ENCODE results near the gene GGNBP2.

The GGNBP2 gene

DNA sequence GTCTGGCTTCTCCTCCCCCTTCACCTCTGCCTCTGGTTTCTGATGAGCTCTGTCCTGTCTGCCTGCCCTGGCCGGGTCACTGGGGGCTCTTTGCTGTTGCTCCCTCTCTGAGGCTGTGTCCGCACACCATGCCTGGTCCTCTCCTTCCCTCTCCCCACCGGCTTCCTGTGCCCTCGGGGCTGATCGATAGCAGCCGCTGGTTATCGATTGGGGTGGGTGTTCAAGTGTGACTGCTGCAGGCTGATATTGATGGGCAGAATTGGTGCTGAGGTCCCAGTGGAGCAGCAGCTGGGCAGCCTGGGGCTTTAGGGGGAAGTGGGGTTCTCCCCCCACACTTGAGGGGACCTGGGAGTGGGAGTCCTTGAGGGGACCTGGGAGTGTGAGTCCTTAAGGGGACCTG, 73.1 kb downstream of the GGNBP2 start:
- no peaks in the 10 kb centered on the region for H3K9me3 ChIP-seq (ENCODE audit: control insufficient read depth, insufficient read depth, low read length)
- no peaks in the 10 kb centered on the region for H3K9me2 ChIP-seq (replicated peaks; ENCODE audit: control insufficient read depth, low read length)
- no peaks in the 10 kb centered on the region for H3K4me1 ChIP-seq (ENCODE audit: control insufficient read depth, low read length)
- no peaks in the 10 kb centered on the region for H3K27me3 ChIP-seq (ENCODE audit: control insufficient read depth, low read length)
- no peaks in the 10 kb centered on the region for H3K79me2 ChIP-seq (ENCODE audit: control insufficient read depth, low read length)
- H3K4me2 ChIP-seq (ENCODE audit: low read length): no peak overlapping the region
- no peak overlapping the region for H3K4me3 ChIP-seq (ENCODE audit: low read length)
- H3K27ac ChIP-seq (ENCODE audit: low read depth, low read length): no peak overlapping the region
- H4K20me1 ChIP-seq (ENCODE audit: control insufficient read depth, insufficient read depth, low read depth, low read length): no peaks in the 10 kb centered on the region
- H3K36me3 ChIP-seq (ENCODE audit: control insufficient read depth, low read length): no peaks in the 10 kb centered on the region
- no peaks in the 10 kb centered on the region for H3F3A ChIP-seq (ENCODE audit: control insufficient read depth, insufficient read depth)
- TF ChIP-seq EZH2phosphoT487 (IDR thresholded peaks at IDR 0.05; ENCODE audit: borderline replicate concordance, low read length): no peak

DNA sequence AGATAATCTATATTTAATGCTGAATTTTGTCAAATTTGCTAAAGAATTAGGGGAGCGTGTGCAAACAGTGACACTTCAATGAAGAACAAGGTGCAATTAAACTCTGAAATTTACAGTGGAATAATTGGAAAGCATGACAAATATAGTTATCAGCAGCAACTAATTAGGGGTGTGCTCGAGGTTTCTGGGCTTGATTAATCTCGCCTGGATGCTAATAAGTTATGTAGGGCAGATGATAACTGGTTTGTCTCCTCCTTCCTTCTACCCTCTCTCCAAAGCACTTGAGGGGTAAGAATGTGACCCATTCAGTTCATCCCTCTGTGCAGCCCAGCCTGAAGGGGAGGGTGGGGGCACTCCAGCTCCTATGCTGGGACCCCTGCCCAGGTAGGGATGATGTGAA, 78.6 kb downstream of the GGNBP2 start:
- H3K9me2 ChIP-seq (replicated peaks; ENCODE audit: control insufficient read depth, low read length): no peaks in the 10 kb centered on the region
- no peak overlapping the region for H3K27ac ChIP-seq (ENCODE audit: low read depth, low read length)
- H3K4me2 ChIP-seq (ENCODE audit: low read length): no peak overlapping the region
- no peaks in the 10 kb centered on the region for H3K4me1 ChIP-seq (ENCODE audit: control insufficient read depth, low read length)
- no peaks in the 10 kb centered on the region for H3K36me3 ChIP-seq (ENCODE audit: control insufficient read depth, low read length)
- no peak overlapping the region for H3K4me3 ChIP-seq (ENCODE audit: low read length)
- H3K9me3 ChIP-seq (ENCODE audit: control insufficient read depth, insufficient read depth, low read length): no peaks in the 10 kb centered on the region
- H3K79me2 ChIP-seq (ENCODE audit: control insufficient read depth, low read length): no peaks in the 10 kb centered on the region
- no peaks in the 10 kb centered on the region for H4K20me1 ChIP-seq (ENCODE audit: control insufficient read depth, insufficient read depth, low read depth, low read length)
- H3K27me3 ChIP-seq (ENCODE audit: control insufficient read depth, low read length): no peaks in the 10 kb centered on the region
- no peaks in the 10 kb centered on the region for H3F3A ChIP-seq (ENCODE audit: control insufficient read depth, insufficient read depth)
- TF ChIP-seq, protein P1, sequence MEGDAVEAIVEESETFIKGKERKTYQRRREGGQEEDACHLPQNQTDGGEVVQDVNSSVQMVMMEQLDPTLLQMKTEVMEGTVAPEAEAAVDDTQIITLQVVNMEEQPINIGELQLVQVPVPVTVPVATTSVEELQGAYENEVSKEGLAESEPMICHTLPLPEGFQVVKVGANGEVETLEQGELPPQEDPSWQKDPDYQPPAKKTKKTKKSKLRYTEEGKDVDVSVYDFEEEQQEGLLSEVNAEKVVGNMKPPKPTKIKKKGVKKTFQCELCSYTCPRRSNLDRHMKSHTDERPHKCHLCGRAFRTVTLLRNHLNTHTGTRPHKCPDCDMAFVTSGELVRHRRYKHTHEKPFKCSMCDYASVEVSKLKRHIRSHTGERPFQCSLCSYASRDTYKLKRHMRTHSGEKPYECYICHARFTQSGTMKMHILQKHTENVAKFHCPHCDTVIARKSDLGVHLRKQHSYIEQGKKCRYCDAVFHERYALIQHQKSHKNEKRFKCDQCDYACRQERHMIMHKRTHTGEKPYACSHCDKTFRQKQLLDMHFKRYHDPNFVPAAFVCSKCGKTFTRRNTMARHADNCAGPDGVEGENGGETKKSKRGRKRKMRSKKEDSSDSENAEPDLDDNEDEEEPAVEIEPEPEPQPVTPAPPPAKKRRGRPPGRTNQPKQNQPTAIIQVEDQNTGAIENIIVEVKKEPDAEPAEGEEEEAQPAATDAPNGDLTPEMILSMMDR (IDR thresholded peaks at IDR 0.05; ENCODE audit: low read depth, low read length, poor library complexity, severe bottlenecking): no peak
- TF ChIP-seq EZH2phosphoT487 (IDR thresholded peaks at IDR 0.05; ENCODE audit: borderline replicate concordance, low read length): no peak

DNA sequence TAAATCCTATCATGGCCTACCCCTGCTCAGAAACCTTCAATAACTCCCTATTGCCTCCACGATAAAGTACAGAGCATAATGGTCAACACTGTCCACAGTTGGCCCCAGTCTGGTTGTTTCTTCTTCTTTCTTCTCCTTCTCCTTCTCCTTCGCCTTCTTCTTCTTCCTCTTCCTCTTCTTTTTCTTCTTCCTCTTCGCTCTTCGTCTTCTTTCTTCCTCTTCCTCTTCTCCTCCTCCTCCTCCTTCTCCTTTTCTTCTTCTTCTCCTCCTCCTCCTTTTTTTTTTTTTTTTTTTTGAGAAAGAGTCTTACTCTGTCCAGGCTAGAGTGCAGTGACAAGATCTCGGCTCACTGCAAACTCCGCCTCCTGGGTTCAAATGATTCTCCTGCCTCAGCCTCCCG, 80.5 kb downstream of the GGNBP2 start:
- TF ChIP-seq EZH2phosphoT487 (IDR thresholded peaks at IDR 0.05; ENCODE audit: borderline replicate concordance, low read length): no peak
- TF ChIP-seq, protein P1 (IDR thresholded peaks at IDR 0.05; ENCODE audit: low read depth, low read length, poor library complexity, severe bottlenecking): no peak
- Histone ChIP-seq H3K9me2 (replicated peaks; ENCODE audit: control insufficient read depth, low read length) (no peaks in the 10 kb centered on the region), H3K4me3 (ENCODE audit: low read length) (no peak overlapping the region), H3K79me2 (ENCODE audit: control insufficient read depth, low read length) (no peaks in the 10 kb centered on the region), H3K9me3 (ENCODE audit: control insufficient read depth, insufficient read depth, low read length) (no peaks in the 10 kb centered on the region), H3F3A (ENCODE audit: control insufficient read depth, insufficient read depth) (no peaks in the 10 kb centered on the region), H4K20me1 (ENCODE audit: control insufficient read depth, insufficient read depth, low read depth, low read length) (no peaks in the 10 kb centered on the region), H3K4me2 (ENCODE audit: low read length) (no peak overlapping the region), H3K27me3 (ENCODE audit: control insufficient read depth, low read length) (no peaks in the 10 kb centered on the region), H3K36me3 (ENCODE audit: control insufficient read depth, low read length) (no peaks in the 10 kb centered on the region), H3K27ac (ENCODE audit: low read depth, low read length) (no peak overlapping the region), H3K4me1 (ENCODE audit: control insufficient read depth, low read length) (no peaks in the 10 kb centered on the region)

DNA sequence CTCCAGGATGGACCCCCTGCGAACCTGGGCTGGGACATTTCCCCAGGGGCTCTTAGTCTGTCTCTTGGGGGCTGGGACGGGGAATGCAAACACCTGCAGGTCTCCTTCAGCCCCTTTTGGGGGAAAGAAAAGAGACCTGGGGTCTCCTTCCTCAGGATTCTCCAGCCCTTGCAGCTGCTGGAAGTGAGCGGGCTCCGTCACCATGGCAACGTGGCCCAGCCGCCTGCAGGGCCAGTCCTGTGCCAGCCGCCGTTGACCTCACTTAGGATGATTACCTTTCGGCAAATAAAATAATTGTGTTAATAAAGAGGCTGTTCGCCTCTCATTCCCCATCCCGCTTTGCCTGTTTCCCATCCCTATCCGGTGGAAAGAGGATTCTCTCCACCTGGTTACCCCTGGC, 82.4 kb downstream of the GGNBP2 start:
- no peaks in the 10 kb centered on the region for H3K9me3 ChIP-seq (ENCODE audit: control insufficient read depth, insufficient read depth, low read length)
- no peak overlapping the region for H3K4me3 ChIP-seq (ENCODE audit: low read length)
- no peak overlapping the region for H3K27ac ChIP-seq (ENCODE audit: low read depth, low read length)
- no peak for TF ChIP-seq EZH2phosphoT487 (IDR thresholded peaks at IDR 0.05; ENCODE audit: borderline replicate concordance, low read length)
- TF ChIP-seq, protein P1 (IDR thresholded peaks at IDR 0.05; ENCODE audit: low read depth, low read length, poor library complexity, severe bottlenecking): no peak
- H4K20me1 ChIP-seq (ENCODE audit: control insufficient read depth, insufficient read depth, low read depth, low read length): no peaks in the 10 kb centered on the region
- no peaks in the 10 kb centered on the region for H3K79me2 ChIP-seq (ENCODE audit: control insufficient read depth, low read length)
- no peaks in the 10 kb centered on the region for H3K9me2 ChIP-seq (replicated peaks; ENCODE audit: control insufficient read depth, low read length)
- H3K27me3 ChIP-seq (ENCODE audit: control insufficient read depth, low read length): no peaks in the 10 kb centered on the region
- no peaks in the 10 kb centered on the region for H3K36me3 ChIP-seq (ENCODE audit: control insufficient read depth, low read length)
- no peaks in the 10 kb centered on the region for H3F3A ChIP-seq (ENCODE audit: control insufficient read depth, insufficient read depth)
- no peak overlapping the region for H3K4me2 ChIP-seq (ENCODE audit: low read length)
- no peaks in the 10 kb centered on the region for H3K4me1 ChIP-seq (ENCODE audit: control insufficient read depth, low read length)

Measured in DOHH2 (cell line).